Smooth muscle cell of the brain vasculature (primary cell): ENCODE measurements around the gene GATD1.
"Not testable (repeated sequence)": the region's sequence is repeated elsewhere in the genome, so short reads cannot be mapped to it uniquely, and the experiment has no call there.

Source experiments
- DNase-seq: peaks from one replicate; pipeline ENCODE4 v3.0.0-alpha.2; 2012; ENCODE audit warnings: low read depth, low spot score

GATD1 gene

DNA sequence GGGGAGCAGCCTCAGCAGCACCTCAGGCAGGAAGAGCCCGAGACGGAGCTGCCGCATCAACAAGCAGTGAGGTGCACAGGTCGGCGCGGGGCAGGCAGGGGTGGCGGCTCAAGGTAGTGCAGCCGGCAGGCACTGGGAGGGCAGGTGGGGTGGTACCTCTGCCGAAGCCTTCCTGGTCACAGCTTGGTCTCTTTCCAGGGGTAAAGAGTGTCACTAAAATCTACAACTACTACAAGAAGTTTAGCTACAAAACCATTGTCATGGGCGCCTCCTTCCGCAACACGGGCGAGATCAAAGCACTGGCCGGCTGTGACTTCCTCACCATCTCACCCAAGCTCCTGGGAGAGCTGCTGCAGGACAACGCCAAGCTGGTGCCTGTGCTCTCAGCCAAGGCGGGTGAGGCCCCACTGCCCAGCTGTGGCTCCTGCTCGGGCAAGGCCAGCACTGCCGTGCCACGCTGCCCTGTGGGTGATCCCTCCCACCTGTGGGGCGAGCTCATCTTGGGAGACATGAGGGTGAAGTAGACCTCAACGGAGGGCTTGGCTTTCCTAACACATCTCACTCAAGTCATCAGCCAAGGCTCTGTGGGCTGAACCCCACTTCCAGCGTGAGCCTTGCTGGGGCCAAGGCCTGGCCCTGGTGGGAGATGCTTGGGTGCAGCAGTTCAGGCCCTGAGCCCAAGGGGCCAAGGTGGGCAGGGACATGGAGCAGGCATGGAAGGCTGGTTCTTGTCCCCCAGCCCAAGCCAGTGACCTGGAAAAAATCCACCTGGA is 13.6 kb downstream of the GATD1 start:
- DNase-seq = no peak

DNA sequence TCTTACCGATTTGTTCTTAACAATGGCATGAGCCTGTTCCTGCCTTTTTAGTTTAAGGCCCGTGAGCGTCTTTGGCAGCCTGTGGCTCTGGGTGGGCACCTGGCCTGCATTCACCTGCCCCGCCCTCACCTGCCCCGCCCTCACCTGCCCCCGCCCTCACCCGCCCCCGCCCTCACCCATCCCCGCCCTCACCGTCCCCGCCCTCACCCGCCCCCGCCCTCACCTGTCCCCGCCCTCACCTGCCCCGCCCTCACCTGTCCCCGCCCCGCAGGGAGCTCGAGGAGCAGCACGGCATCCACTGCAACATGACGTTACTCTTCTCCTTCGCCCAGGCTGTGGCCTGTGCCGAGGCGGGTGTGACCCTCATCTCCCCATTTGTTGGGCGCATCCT is 14.2 kb downstream of the GATD1 start:
- no peak for DNase-seq

DNA sequence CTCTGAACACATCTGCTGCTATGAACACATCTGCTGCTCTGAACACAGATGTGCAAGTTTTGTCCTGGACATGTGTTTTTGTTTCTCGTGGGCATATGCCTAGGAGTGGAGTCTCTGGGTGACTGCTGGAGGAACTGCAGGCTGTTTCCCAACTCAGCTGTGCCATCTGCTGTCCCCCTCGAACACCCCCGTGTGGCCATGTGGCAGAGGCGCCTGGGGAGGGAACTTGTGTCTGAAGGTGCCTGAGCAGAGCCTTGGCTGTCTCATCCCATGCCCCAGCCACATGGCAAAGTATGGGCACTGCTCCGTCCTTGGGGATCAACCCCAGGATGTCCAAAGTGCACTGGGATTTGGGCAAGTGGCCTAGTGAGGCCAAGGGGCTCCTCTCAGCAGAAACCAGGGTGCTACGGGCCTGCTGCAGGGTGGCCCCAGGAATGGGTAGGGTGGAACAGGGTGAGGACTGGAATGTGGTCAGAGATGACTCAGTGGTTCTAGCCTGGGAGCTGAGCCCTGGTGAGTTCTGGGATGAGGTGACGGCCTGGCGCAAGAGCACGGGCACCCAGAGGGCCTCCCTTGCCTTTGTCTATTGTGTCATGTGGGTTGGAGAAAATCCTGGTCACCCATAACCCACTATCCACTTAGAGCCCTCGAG is 14.7 kb downstream of the GATD1 start:
- no peak for DNase-seq

DNA sequence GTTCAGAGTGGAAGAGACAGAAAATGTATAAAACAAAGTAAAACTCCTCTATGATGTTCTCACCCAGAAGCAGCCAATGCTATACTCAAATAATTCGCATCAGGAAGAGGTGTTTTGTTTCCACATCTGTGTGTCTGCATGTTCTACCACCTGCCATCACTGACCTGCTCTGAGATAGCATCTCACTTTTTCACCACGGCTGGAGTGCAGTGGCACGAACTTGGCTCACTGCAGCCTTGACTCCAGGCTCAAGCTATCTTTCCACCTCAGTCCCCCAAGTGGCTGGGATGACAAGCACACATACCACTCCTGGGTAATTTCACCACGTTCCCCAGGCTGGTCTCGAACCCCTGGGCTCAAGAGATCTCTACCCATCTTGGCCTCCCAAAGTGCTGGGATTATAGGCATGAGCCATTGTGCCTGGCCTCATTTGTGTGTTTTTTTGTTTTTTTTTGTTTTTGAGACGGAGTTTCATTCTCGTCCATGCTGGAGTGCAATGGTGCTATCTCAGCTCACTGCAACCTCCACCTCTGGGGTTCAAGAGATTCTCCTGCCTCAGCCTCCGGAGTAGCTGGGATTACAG is 15.7 kb downstream of the GATD1 start:
- DNase-seq = no peak

DNA sequence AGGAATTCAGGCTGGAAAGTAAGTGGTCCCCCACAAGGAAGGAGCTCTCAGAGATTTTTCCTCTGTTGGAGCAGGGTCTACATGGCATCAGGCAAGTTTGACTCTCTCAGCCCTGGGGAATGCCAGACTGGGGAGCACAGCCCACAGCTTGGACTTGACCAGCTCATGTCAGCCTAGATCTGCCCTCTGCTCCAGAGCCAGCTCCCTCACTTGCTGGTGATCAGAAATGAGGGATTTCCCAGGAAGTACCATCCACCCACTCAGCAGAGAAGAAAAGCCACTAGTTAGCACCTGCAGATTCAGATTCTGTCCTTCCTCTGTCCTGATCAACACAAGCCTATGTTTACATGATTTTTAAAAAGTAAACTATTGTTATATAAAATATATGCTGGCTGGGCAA is 17.1 kb downstream of the GATD1 start:
- no peak for DNase-seq

DNA sequence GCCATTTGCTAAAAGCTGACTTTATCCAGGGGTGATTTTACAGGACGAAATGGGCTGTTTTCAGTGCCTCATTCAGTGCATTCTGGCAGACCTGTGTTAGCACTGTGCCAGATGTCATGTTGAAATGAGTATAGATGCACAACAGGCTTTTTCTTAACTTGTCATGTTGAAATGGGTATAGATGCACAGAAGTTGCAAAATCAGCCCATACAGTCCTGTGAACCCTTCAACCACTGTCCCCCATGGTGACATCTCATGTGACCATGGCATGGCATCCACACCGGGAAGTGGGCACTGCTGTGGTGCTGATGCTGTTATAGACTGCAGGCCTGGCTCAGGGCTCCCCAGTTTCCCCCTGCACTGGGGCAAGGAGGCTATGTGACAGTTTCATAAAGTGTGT is 27.6 kb downstream of the GATD1 start:
- DNase-seq = no peak

DNA sequence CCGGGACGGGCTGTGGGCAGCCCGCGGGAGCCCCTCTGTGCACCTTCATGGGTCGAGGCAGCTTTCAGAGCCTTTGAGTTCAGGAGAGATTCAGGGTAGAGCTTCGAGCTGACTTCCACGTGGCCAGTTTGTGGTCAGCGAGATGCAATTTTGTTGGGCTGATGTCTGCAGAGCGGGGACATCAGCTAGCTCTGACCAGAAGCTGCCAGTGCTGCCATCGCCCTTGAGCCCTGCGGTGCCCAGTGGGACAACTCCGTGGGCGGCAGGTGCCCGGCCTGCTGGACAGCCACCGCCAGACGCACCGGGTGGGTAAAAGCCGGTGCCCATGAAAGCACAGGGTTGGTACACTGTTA is 29.3 kb downstream of the GATD1 start:
- no peak for DNase-seq

DNA sequence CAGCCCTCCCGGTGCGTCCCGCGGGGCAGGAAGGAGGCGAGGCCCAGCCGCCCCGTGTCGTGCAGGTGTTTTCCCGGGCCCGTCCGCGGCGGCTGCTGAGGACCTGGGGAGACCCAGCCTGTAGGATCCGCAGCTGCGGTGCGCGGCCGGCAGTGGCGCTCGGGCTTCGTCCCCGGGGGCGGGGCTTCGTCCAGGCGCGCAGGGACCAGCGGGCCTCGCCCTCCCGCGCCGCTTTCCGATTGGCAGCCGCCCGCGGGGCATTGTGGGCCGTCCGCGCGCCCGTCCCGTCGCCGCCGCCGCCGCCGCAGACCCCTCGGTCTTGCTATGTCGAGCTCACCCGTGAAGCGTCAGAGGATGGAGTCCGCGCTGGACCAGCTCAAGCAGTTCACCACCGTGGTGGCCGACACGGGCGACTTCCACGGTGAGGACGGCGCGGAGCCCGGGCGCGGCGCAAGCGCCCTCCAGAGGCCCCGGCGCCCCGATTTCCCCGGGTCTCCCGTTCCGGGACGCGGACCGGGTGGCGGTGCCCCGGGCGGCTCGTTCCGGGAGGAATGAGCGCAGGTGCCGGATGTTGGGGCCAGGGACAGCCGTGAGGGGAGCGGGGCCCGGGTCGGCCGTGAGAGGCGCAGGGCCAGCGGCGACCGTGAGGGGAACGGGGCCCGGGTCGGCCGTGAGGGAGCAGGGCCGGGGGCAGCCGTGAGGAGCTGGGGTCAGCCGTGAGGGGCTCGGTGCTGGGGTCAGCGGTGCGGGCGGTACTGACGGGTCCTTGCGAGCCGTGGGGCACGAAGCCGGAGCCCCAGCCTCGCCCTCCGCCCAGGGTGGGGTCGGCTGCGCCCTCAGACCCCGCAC is 29.9 kb downstream of the GATD1 start, which contains the start of gene TALDO1:
TSS of gene TALDO1 (plus strand) at position 307 of the 849 bp plus-strand sequence. CDS start at position 325, 18 bp downstream.
- DNase-seq = peak; percentile 40

DNA sequence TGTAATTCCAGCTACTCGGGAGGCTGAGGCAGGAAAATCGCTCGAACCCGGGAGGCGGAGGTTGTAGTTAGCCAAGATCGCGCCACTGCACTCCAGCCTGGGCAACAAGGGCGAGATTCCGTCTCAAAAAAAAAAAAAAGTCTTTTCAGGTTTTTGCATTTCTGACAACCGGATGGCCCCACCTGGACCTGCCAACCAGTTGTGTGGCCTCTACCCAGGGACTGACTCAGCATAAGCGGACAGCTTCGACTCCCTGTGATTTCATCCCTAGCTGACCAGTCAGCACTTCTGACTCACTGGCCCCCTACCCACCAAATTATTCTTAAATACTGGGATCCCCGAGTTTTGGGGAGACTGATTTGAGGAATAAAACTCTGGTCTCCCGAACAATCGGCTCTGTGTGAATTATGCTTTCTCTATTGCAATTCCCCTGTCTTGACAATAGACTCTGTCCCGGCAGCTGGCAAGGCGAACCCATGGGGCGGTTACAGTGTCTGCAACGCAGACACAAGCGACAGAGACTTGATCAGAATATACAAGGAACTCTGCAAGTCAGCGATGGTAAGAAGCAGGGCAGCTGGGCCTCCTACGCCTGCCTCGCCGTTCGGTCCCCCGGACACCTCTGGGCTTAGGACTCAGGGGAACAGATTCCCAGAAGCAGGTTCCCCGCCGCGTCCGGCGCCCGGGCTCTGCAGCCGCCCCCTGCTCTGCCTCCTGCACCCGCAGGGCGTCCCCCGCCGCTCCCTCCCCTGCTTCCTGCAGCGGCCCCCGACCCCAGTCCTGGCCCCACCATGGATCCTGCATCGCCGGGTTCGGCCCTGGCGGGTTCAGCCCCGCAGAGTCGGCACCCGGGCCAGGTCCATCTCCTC is 30.8 kb downstream of the GATD1 start:
- DNase-seq = no peak

DNA sequence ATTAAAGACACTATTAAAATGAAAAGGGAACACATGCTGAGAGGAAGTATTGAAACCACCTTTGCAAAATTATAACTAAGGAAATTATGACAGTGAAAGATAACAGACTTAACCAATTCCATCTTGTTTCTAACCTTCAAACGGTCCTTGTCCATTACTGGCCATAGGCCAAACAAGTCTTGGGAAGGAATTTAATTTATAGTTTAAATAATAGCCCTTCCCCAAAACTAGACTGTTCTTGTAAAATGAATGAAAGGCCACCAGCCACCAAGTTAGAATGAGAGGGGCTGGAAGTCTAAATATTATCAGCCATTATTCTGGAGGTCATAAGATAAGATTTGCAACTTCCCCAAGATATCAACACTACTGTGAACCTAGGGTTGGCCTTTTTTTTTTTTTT is 31.9 kb downstream of the GATD1 start:
- DNase-seq = no peak

DNA sequence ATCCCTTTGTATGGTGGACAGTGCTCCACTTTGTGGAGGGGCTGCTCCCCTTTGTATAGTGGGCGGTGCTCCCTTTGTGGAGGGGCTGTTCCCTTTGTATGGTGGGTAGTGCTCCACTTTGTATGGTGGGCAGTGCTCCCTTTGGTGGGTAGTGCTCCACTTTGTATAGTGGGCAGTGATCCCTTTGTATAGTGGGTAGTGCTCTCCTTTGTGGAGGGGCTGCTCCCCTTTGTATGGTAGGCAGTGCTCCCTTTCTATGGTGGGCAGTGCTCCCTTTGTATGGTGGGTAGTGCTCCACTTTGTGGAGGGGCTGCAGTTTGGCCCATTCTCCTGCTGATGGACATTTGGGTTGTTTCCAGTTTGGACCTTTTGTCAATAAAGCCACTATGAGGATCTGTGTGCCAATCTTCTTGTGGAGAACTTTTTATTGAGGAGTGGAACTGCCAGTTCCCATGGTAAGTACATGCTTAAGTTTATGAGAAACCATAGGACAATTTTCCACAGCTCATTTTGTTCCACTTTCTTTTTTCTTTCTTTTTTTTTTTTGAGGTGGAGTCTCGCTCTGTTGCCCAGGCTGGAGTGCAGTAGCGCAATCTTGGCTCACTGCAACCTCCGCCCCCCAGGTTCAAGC is 34.6 kb downstream of the GATD1 start:
- no peak for DNase-seq

DNA sequence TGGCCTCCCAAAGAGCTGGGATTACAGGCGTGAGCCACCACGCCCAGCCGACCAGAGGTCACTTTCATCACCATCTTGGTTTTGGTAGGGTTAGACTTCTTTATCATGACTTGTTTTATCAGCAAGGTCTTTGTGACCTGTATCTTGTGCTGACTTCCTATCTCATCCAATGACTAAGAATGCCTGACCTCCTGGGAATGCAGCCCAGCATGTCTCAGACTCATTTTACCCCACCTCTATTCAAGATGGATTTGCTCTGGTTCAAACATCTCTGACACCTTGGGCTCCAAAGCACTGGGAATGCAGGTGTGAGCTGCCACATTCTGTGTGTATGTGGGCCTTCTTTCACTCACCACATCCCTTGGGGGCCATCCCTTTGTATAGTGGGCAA is 35.1 kb downstream of the GATD1 start:
- no peak for DNase-seq

DNA sequence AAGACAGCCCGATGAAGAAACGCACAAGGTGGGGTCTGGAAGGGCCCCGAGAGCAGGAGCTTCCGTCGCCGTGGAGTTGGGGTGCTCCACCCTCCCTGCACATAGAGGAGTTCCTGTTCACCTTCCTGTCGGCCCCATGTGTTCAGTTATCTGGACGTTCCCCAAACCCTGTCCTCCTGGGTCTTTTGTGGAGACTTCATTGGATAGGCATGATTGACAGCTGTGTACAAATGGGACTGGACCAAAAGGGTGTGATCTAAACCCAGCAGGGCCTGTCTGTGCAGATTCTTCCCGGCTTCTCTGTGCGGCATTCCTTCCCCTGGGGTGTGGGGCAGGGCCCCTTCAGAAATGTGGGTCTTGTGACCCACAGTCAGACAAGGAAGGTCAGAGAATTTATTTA is 39.4 kb downstream of the GATD1 start:
- not testable (repeated sequence) for DNase-seq

DNA sequence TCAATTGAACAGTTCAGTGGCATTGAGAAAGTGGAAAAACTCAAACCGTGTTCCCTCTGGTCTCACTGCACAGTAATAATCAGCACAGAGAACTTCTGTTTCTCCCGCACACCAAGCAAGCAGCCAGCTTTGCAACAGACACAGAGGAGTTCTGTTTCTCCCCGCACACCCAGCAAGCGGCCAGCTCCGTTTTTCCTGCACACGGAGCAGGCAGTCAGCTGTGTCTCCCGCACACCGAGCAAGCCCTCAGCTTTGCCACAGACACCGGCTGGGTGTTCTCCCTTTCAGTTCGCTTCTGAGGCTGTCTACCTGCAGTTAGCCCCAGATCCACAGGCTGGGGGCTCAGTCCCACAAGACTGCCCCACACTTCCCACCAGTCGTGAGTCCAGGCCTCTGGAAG is 39.9 kb downstream of the GATD1 start:
- no peak for DNase-seq

DNA sequence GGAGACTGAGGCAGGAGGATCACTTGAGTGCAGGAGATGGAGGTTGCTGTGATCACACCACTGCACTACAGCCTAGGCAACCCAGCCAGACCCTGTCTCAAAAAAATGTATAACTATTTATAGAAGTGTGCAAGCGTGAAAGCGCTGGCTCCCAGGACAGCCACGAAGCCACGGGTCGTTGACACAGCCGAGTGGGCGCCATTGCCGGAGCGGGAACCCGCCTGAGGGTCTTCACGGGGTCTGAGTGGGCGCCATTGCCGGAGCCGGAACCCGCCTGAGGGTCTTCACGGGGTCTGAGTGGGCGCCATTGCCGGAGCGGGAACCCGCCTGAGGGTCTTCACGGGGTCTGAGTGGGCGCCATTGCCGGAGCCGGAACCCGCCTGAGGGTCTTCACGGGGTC is 42.7 kb downstream of the GATD1 start:
- not testable (repeated sequence) for DNase-seq

DNA sequence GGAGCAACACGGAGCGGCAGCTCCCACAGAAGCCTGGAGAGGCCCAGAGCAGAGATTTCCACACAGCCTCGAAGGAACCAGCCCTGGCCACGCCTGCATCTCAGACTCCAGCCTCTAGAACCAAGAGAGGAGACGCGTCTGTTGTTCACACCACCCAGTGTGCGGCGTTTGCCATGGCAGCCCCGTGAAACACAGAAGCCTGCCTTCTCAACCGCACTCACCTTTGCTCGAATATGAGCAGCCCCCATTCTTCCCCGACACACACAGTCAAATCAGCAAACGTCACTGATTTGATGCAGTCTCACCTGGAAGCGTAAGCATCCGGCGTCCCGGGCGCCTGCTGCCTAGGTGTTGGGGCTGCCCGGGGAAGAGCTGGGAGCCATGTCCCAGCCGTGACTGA is 44.2 kb downstream of the GATD1 start:
- no peak for DNase-seq

DNA sequence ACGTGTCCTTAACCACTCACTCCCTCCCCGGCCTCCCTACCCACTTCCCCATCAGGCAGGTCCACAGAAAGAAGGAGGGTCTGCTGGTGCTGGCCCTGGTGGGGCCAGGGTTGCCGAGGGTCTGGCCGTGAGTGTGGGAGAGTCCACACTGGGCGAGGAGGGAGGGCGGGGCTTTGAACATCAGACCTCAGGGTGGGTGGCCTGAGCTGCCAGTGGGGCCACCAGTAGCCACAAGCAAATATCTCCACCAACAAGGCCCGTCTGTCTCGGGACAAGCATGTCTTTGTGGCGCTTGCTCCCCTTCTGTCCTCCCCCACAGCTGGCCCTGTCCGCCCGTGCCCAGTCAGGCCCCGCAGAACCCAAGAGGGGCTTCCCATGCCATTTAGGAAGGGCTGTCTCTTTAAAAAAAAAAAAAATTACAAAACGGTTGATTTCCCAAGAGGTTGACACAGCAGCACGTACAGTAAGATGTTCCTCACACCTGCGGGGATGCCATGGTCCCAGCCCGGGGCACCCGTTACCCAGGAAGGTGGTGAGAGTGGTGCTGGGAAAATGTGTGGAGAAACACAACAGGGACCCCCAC is 47.7 kb downstream of the GATD1 start:
- no peak for DNase-seq

DNA sequence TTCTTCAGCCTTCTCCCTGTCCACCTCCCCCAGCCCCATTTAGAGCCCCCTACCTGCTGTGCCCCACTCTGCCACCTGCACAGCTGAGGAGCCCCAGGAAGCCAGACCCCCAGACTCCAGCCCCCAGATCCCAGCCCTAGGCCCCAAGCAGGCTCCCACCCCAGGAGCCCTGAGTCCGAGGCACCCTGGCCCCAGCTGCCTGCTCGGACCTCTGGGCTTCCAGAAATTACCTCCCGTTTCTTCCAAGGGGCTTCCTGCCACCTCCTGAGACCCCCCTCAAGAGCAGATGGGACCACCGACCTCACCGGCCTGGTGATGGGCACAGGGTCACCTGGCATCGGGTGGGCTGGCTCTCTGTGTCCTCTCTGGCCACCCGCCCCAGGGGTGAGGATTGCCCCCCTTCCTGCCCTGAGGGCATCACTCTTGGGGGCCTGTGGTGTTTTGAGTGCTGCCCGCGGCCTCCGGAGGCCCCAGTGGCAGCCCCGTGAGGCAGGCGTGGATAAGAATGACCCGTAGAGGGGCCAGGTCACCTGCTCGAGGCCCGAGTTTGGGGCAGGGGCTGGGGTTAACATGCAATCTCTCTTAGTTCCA is 48.3 kb downstream of the GATD1 start:
- DNase-seq = no peak

DNA sequence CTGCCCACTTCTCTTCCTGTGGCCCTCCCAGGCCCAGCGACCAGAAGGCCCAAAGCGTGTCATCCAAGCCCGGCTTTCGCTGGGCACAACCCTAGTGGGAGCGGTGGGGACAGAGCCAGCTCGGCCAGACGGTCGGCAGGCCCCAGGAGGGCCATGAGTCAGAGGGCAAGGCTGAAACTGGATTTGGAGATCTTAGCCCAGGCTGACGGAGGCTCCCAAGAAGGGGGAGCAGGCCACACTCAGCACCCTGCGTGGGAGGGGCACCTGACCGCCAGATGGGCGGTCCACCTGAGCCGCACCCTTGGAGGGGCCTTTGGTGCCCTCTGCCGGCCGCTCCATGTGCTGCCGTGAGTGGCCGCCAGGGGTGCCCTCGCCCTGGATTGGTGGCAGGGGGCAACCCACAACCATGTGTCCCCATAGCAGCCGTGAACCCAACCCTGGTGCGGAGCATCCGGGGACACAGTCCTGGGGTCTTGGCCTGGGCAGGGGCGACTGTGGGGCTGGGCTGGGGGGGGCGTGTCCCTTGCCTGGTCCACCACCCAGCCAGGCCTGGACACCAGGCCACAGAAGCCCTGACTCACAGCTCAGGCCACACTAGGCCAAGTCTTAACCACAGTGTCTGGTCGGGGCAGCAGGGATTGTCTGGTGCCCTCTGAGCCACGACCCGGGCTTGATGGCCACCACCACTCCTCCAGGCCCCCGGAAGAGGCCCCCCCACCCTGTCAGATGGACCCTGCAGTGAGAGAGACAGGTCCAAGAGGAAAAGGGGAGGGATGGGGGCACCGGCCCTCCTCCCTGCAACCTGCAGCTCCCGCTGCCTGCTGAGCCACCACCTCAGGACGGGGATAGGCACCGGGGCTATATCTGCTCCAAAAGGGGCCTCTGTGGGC is 49.2 kb downstream of the GATD1 start:
- no peak for DNase-seq
